IPS DF 4.7 (cell line): ENCODE results near the gene WNK3.

Source experiments
- DNase-seq: peaks from one replicate; pipeline ENCODE4 v3.0.0-alpha.2; 2013; ENCODE audit warnings: low spot score; ENCODE audit errors: extremely low read depth

The WNK3 gene

GRCh38 chrX:54246866-54247265 is 111.0 kb downstream of the WNK3 start:
- DNase-seq, result no peak

DNA sequence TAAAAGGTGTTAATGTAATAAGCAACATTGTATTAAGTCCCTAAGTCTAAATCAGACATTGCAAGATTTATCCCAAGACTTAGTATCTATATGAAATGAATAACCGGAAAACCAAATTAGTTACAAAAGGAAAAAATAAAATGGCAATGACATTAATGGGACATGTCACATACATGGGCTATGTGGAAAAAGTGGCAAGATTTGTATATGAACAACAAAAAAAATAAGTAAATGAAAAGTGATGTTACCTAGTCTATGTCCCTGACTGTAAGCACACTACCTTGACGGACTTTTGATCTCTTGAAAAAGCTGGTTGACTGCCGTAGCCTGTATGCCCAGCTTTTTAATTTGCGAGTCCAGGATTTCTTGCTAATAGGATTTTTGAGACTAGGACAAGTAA is 119.3 kb downstream of the WNK3 start:
- no peak for DNase-seq

- DNase-seq, result no peak
Observed at GRCh38 chrX:54237014-54237413, 120.8 kb downstream of the WNK3 start.

GRCh38 chrX:54230435-54231148 is 127.3 kb downstream of the WNK3 start:
- no peak for DNase-seq

DNA sequence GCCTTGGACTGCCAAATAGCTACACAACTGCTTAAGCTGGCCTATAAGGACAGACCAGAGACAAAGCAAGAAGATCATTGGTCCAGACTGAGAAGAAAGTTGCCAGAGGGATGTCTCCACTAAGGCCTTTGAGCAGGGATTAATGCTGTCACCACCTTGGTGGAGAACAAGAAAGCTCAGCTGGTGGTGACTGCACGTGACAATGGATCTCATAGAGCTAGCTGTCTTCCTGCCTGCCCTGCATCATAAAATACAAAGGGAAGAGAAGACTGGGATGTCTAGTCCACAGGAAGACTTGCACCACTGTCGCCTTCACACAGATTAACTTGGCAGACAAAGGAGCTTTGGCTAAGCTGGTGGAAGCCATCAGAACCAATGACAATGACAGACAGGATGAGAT is 134.3 kb downstream of the WNK3 start:
- DNase-seq, result no peak

- DNase-seq, result no peak
Observed at GRCh38 chrX:54213603-54214002, 144.2 kb downstream of the WNK3 start.

- DNase-seq, result no peak
Observed at GRCh38 chrX:54208531-54208930, 149.3 kb downstream of the WNK3 start.

- DNase-seq, result no peak
Observed at GRCh38 chrX:54198262-54198661, 159.6 kb downstream of the WNK3 start.

GRCh38 chrX:54194982-54195588 is 162.8 kb downstream of the WNK3 start:
- DNase-seq, result no peak

GRCh38 chrX:54193085-54193821 is 164.6 kb downstream of the WNK3 start:
- DNase-seq, result no peak

GRCh38 chrX:54184474-54184873 is 173.4 kb downstream of the WNK3 start:
- DNase-seq, result no peak

DNA sequence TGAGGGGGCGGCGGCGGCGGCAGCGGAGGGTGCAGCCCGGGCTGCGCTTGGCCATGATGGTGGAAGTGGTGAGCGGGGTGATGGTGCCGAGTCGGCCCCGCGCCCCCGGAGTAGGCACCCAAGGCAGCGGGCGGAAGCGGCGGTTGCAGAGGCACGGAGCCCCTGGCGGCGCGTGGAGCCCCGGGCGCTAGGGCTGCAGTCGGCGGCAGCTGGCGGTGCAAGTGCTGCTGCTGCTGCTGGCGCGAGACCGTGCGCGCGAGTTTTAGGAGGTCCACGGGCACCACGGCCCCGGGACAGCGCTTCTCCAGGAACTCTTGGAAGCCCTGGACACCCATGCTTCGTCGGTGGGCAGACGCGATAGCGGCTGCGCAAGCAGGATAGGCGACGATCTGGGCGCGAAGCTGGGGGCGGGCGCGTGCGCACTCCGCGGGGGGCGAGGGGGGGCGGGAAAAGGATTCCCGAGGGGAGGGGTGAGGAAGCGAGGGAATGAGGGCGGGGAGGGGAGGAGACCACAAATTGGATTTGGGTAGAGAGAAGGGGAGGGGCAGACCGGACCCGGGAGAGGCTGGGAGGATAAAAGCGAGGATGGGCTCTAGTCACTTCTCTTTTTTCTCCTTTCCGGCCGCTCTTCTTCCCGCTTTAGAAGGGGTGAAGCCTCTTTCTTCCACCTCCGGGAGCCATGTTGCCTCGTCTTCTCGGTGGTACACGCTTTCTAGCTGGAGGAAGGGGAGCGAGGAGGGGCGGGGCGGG is 174.8 kb downstream of the WNK3 start, which contains the start of gene FAM120C:
Gene FAM120C (minus strand): TSS at position 391 of the 750 bp plus-strand sequence. CDS start 56 bp downstream, at position 335.
- DNase-seq, result no peak

- no peak for DNase-seq
Observed at GRCh38 chrX:54182194-54182863, 175.5 kb downstream of the WNK3 start.

GRCh38 chrX:54181202-54181953 is 176.5 kb downstream of the WNK3 start:
- DNase-seq, result no peak

GRCh38 chrX:54180403-54180802 is 177.4 kb downstream of the WNK3 start:
- no peak for DNase-seq

DNA sequence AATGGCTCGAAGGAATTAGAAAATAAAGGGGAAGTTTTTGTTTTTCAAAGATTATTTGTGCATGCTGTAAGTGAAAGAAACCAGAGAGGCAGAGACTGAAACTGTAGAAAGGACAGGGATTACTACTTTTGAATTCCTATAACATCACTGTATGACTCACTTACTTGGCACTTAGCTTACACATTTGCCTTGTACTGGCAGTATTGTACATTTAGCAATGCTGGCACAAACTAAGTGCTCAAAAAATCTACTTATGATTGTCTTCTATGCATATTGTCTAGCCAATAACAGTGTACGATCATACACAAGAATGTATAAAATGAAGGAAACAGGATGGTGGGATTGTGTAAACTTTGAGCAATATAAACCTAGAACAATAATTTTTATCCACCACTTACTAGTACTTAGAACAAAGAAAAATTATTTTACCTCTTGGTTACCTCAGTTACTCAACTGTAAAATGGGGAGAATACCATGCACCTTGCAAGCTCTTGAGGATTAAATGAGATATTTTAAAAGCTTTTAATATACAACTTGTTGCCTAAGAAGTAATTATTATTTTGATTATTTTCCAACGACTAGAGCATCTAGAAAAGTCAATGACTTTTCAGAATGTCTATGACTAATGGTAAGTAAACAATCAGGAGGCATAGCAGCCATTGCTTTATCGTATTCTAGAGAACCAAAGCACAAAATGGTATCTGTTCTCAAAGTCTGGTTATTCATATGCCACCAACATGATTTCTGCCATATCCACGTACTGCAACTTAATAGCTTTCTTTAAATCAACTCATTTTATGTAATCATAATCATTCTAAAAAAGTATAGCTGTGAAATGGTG is 179.5 kb downstream of the WNK3 start:
- no peak for DNase-seq

GRCh38 chrX:54177306-54177705 is 180.5 kb downstream of the WNK3 start:
- no peak for DNase-seq

GRCh38 chrX:54173791-54174190 is 184.1 kb downstream of the WNK3 start:
- no peak for DNase-seq

GRCh38 chrX:54172455-54172854 is 185.4 kb downstream of the WNK3 start:
- DNase-seq, result no peak
